CD14-positive monocyte (primary cell): ENCODE measurements around the gene NDFIP2. TPM values are rescaled to one million over a fixed set of nuclear protein-coding genes. Genes with fewer than 3 reads are reported as not detected.
"Not testable (repeated sequence)": the region's sequence is repeated elsewhere in the genome, so short reads cannot be mapped to it uniquely, and the experiment has no call there.

ENCODE experiments used
- DNase-seq, 3 donors: peaks; one replicate each; pipeline ENCODE4 v3.0.0-alpha.2; 2011 to 2022
- H2AFZ ChIP-seq: 2 replicates; pipeline ENCODE4 v1.6.0; 2012; ENCODE audit warnings: mild to moderate bottlenecking, low read depth, low read length, inconsistent platforms; ENCODE audit not compliant: insufficient read depth, poor library complexity, severe bottlenecking
- H3K27ac ChIP-seq, 2 donors: 1 replicate in 1 of 2; 2 replicates in 1 of 2; pipeline ENCODE4 v1.5.1; 2012 to 2013; ENCODE audit warnings: low read length in 2 of 2, control low read depth in 1 of 2, inconsistent platforms in 1 of 2, low read depth in 1 of 2, mild to moderate bottlenecking in 1 of 2
- H3K27me3 ChIP-seq, 2 donors: one replicate each; pipeline versions ENCODE4 v1.6.0 to v1.6.1; 2011 to 2013; ENCODE audit warnings: low read length in 2 of 2; ENCODE audit not compliant: control insufficient read depth in 2 of 2, insufficient read depth in 2 of 2
- H3K36me3 ChIP-seq, 2 donors: replicated peaks in 1 of 2; 1 replicate in 1 of 2; 2 replicates in 1 of 2; pipeline versions ENCODE4 v1.5.1 to v1.6.1; 2012 to 2013; ENCODE audit warnings: low read length in 2 of 2, control low read depth in 1 of 2, inconsistent platforms in 1 of 2, mild to moderate bottlenecking in 1 of 2; ENCODE audit not compliant: insufficient read depth in 2 of 2, control insufficient read depth in 1 of 2
- H3K4me1 ChIP-seq, 2 donors: 1 replicate in 1 of 2; 2 replicates in 1 of 2; pipeline versions ENCODE4 v1.5.1 to v1.6.1; 2012 to 2013; ENCODE audit warnings: low read length in 2 of 2, control low read depth in 1 of 2, inconsistent platforms in 1 of 2, mild to moderate bottlenecking in 1 of 2, moderate library complexity in 1 of 2; ENCODE audit not compliant: insufficient read depth in 2 of 2, control insufficient read depth in 1 of 2
- H3K4me2 ChIP-seq: replicated peaks from 2 replicates; pipeline ENCODE3; 2012; ENCODE audit warnings: low read length, moderate library complexity, mild to moderate bottlenecking; ENCODE audit not compliant: poor library complexity, severe bottlenecking; ENCODE audit errors: extremely low read depth
- H3K4me3 ChIP-seq, 3 experiments: fragments of 200-600 bp in 1 of 3; sonication (generic) in 1 of 3; replicated peaks in 1 of 3; 1 replicate in 2 of 3; 2 replicates in 1 of 3; pipeline ENCODE4 v1.5.1; 2011 to 2013; ENCODE audit warnings: low read length in 3 of 3, mild to moderate bottlenecking in 3 of 3, control low read depth in 2 of 3, low read depth in 2 of 3, inconsistent platforms in 1 of 3, moderate library complexity in 1 of 3
- H3K79me2 ChIP-seq: 2 replicates; pipeline ENCODE4 v1.6.0; 2012; ENCODE audit warnings: mild to moderate bottlenecking, control low read depth, inconsistent platforms, low read length, moderate library complexity; ENCODE audit not compliant: insufficient read depth
- H3K9ac ChIP-seq: 2 replicates; pipeline ENCODE4 v1.6.0; 2017; ENCODE audit warnings: low read length, mild to moderate bottlenecking; ENCODE audit not compliant: insufficient read depth, poor library complexity, severe bottlenecking
- H3K9me3 ChIP-seq, 2 donors: replicated peaks in 1 of 2; 1 replicate in 1 of 2; 2 replicates in 1 of 2; pipeline versions ENCODE4 v1.5.1 to v1.6.1; 2012 to 2013; ENCODE audit warnings: low read length in 2 of 2, control low read depth in 1 of 2; ENCODE audit not compliant: control insufficient read depth in 1 of 2, insufficient read depth in 1 of 2
- H4K20me1 ChIP-seq: 2 replicates; pipeline ENCODE4 v1.6.0; 2012; ENCODE audit warnings: mild to moderate bottlenecking, low read length, control low read depth, moderate library complexity; ENCODE audit not compliant: insufficient read depth
- H3K27ac Mint-ChIP-seq, 7 donors: one replicate each; pipeline ENCODE4 v1.8.0; 2020; ENCODE audit warnings: mild to moderate bottlenecking in 7 of 7, mixed read lengths in 7 of 7, moderate library complexity in 6 of 7, inconsistent platforms in 2 of 7
- H3K27me3 Mint-ChIP-seq, 3 donors: one replicate each; pipeline ENCODE4 v1.8.0; 2021 to 2022; ENCODE audit warnings: low read depth in 3 of 3, mild to moderate bottlenecking in 3 of 3, mixed read lengths in 3 of 3, moderate library complexity in 3 of 3, inconsistent platforms in 1 of 3
- H3K36me3 Mint-ChIP-seq, 2 donors: one replicate each; pipeline ENCODE4 v1.8.0; 2020; ENCODE audit warnings: mixed read lengths in 2 of 2, inconsistent platforms in 1 of 2, mild to moderate bottlenecking in 1 of 2
- H3K4me1 Mint-ChIP-seq: one replicate; pipeline ENCODE4 v1.8.0; 2020; ENCODE audit warnings: mild to moderate bottlenecking, mixed read lengths
- H3K4me3 Mint-ChIP-seq, 2 donors: one replicate each; pipeline ENCODE4 v1.8.0; 2020; ENCODE audit warnings: mild to moderate bottlenecking in 2 of 2, mixed read lengths in 2 of 2, moderate library complexity in 1 of 2
- H3K9me3 Mint-ChIP-seq, 7 donors: one replicate each; pipeline ENCODE4 v1.8.0; 2020 to 2022; ENCODE audit warnings: mixed read lengths in 7 of 7, mild to moderate bottlenecking in 6 of 7, moderate library complexity in 6 of 7, inconsistent platforms in 2 of 7
- WGBS: methylation state at CpG from one replicate; pipeline ENCODE4 v1.1.5; 2013; ENCODE audit warnings: missing lambda C conversion rate; ENCODE audit not compliant: insufficient coverage; 5-methylcytosine and 5-hydroxymethylcytosine counted together
- intact Hi-C, 2 donors: fragments of 100-400 bp; cut with micrococcal nuclease; formaldehyde crosslinking; loops; one replicate each; pipeline versions ENCODE4 v1.15.0 to v1.15.1; 2023
- polyA plus RNA-seq, 3 donors: library from polyadenylated mRNA; depleted of rRNA in 1 of 3; unstranded in 2 of 3; stranded (reverse) in 1 of 3; fragments of 300-500 nt in 2 of 3; fragments of >200 nt in 1 of 3; fragmentation: Illumina TruSeq in 2 of 3; gene quantifications; 1 replicate in 2 of 3; 2 replicates in 1 of 3; pipeline ENCODE4 v1.2.3, GENCODE V29; 2012 to 2021
- TF ChIP-seq, protein P1 (sequence below): fragments of 200-600 bp; IDR thresholded peaks from one replicate; pipeline ENCODE4 v1.8.0; 2022; ENCODE audit warnings: antibody characterized with exemption, mild to moderate bottlenecking

The NDFIP2 gene
- polyA plus RNA-seq, 3 donors = not detected

DNA sequence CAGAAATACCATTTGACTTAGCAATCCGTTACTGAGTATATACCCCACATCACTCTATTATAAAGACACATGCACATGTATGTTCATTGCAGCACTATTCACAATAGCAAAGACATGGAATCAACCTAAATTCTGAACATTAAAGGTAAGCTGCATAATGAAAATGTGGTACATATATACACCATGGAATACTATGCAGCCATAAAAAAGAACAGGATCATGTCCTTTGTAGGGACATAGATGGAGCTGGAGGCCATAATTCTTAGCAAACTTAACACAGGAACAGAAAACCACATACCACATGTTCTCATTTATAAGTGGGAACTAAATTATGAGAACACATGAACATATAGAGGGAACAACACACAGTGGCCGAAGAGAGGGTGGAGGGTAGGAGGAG lies 85.2 kb downstream of the NDFIP2 start:
- no peaks in the 10 kb centered on the region for H3K36me3 ChIP-seq
- H3K27ac ChIP-seq = no peak overlapping the region
- H3K27me3 ChIP-seq = no peaks in the 10 kb centered on the region
- H3K4me1 ChIP-seq = no peaks in the 10 kb centered on the region
- H4K20me1 ChIP-seq = no peaks in the 10 kb centered on the region
- Mint-ChIP-seq H3K4me3 (no peak overlapping the region), H3K9me3 (peaks cover 4 to 11% (median 6%) of the 10 kb centered on the region in 7 donors), H3K36me3 (no peaks in the 10 kb centered on the region), H3K27me3 (peaks cover 3 to 5% (median 3%) of the 10 kb centered on the region in 3 donors), H3K27ac (no peak overlapping the region), H3K4me1 (no peaks in the 10 kb centered on the region)
- H3K79me2 ChIP-seq = no peaks in the 10 kb centered on the region
- H3K4me2 ChIP-seq = no peak overlapping the region
- H2AFZ ChIP-seq = no peak overlapping the region
- intact Hi-C loops = no loop called here
- peaks cover 0 to under 1% of the 10 kb centered on the region in 2 donors for H3K9me3 ChIP-seq
- no peak overlapping the region for H3K9ac ChIP-seq
- DNase-seq = no peak
- WGBS = no CpG with 5 or more reads among the region's 2 CpGs
- H3K4me3 ChIP-seq = no peak overlapping the region
- TF ChIP-seq, protein P1, sequence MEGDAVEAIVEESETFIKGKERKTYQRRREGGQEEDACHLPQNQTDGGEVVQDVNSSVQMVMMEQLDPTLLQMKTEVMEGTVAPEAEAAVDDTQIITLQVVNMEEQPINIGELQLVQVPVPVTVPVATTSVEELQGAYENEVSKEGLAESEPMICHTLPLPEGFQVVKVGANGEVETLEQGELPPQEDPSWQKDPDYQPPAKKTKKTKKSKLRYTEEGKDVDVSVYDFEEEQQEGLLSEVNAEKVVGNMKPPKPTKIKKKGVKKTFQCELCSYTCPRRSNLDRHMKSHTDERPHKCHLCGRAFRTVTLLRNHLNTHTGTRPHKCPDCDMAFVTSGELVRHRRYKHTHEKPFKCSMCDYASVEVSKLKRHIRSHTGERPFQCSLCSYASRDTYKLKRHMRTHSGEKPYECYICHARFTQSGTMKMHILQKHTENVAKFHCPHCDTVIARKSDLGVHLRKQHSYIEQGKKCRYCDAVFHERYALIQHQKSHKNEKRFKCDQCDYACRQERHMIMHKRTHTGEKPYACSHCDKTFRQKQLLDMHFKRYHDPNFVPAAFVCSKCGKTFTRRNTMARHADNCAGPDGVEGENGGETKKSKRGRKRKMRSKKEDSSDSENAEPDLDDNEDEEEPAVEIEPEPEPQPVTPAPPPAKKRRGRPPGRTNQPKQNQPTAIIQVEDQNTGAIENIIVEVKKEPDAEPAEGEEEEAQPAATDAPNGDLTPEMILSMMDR = no peak

DNA sequence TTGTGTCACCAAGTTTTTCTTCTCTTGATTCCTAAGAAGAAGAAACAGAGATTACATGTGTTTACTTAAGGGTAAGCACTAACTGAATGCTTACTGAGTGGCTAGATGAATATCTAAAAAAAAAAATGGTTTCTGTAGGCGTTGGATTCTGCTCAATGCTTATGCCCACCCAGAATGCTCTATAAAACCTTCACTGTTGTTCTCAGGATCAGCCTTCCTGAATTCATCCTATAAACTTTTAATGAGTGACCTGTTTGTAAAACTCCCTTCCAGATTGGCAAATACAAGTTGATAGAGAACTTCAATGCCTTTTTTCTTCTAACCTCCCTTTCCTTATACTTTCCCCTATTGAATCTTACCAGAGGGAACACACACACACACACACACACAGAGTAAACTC lies 90.2 kb downstream of the NDFIP2 start:
- H3K27me3 ChIP-seq = no peaks in the 10 kb centered on the region
- WGBS = 88% methylated on average over 1 of the region's 1 CpG
- H3K4me2 ChIP-seq = no peak overlapping the region
- no peak overlapping the region for H3K9ac ChIP-seq
- intact Hi-C loops = no loop called here
- Mint-ChIP-seq H3K27ac (no peak overlapping the region), H3K36me3 (no peaks in the 10 kb centered on the region), H3K27me3 (peaks cover 3 to 6% (median 3%) of the 10 kb centered on the region in 3 donors), H3K9me3 (peaks cover 1 to 7% (median 2%) of the 10 kb centered on the region in 7 donors), H3K4me3 (no peak overlapping the region), H3K4me1 (no peaks in the 10 kb centered on the region)
- no peak for DNase-seq
- TF ChIP-seq, protein P1 = no peak
- H2AFZ ChIP-seq = no peak overlapping the region
- no peaks in the 10 kb centered on the region for H3K9me3 ChIP-seq
- no peaks in the 10 kb centered on the region for H3K36me3 ChIP-seq
- H3K4me1 ChIP-seq = no peaks in the 10 kb centered on the region
- H3K27ac ChIP-seq = no peak overlapping the region
- H4K20me1 ChIP-seq = no peaks in the 10 kb centered on the region
- H3K4me3 ChIP-seq = no peak overlapping the region
- no peaks in the 10 kb centered on the region for H3K79me2 ChIP-seq

DNA sequence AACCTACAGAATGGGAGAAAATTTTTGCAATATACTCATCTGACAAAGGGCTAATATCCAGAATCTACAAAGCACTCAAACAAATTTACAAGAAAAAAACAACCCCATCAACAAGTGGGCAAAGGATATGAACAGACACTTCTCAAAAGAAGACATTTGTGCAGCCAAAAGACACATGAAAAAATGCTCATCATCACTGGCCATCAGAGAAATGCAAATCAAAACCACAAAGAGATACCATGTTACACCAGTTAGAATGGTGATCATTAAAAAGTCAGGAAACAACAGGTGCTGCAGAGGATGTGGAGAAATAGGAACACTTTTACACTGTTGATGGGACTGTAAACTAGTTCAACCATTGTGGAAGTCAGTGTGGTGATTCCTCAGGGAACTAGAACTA lies 92.9 kb downstream of the NDFIP2 start:
- DNase-seq, H3K36me3 ChIP-seq, H3K4me1 ChIP-seq, H3K27me3 ChIP-seq, H2AFZ ChIP-seq, H3K4me3 Mint-ChIP-seq, H3K79me2 ChIP-seq, H4K20me1 ChIP-seq, H3K36me3 Mint-ChIP-seq, intact Hi-C loops, H3K27ac ChIP-seq, H3K4me3 ChIP-seq, H3K4me2 ChIP-seq, H3K9ac ChIP-seq, H3K9me3 ChIP-seq, H3K27me3 Mint-ChIP-seq, H3K4me1 Mint-ChIP-seq, H3K27ac Mint-ChIP-seq: not testable (repeated sequence)
- H3K9me3 Mint-ChIP-seq = peaks cover 0 to 12% (median 5%) of the 10 kb centered on the region in 7 donors
